RWPE2 (cell line): Measurements from ENCODE around the gene CTCFL.

Experiments
- ATAC-seq: fragments of 200-7000 bp; cut with Tn5 transposase; 3 replicates; pipeline ENCODE4 v1.9.1; 2021; ENCODE audit warnings: low read depth
- DNase-seq: peaks from one replicate; pipeline ENCODE4 v3.0.0-alpha.2; 2020; ENCODE audit warnings: low spot score
- H3K27ac ChIP-seq: fragments of 450-650 bp; 2 replicates; pipeline ENCODE4 v1.5.1; 2017; ENCODE audit warnings: mild to moderate bottlenecking; ENCODE audit not compliant: poor library complexity, severe bottlenecking
- H3K27me3 ChIP-seq: fragments of 250-450 bp; sonication (Bioruptor Pico); 2 replicates; pipeline ENCODE4 v1.5.1; 2021; ENCODE audit warnings: mild to moderate bottlenecking, moderate library complexity; ENCODE audit not compliant: insufficient read depth, poor library complexity, severe bottlenecking
- H3K36me3 ChIP-seq: fragments of 250-450 bp; sonication (Bioruptor Pico); 2 replicates; pipeline ENCODE4 v1.5.1; 2020; ENCODE audit warnings: low read depth, mild to moderate bottlenecking, moderate library complexity
- H3K4me1 ChIP-seq: fragments of 250-450 bp; sonication (Bioruptor Pico); 2 replicates; pipeline ENCODE4 v1.5.1; 2021; ENCODE audit warnings: mild to moderate bottlenecking, moderate library complexity; ENCODE audit not compliant: insufficient read depth, poor library complexity, severe bottlenecking
- H3K4me3 ChIP-seq: fragments of 250-450 bp; sonication (Bioruptor Pico); 2 replicates; pipeline ENCODE4 v1.5.1; 2021; ENCODE audit warnings: mild to moderate bottlenecking, moderate library complexity; ENCODE audit not compliant: severe bottlenecking
- H3K9me3 ChIP-seq: fragments of 250-450 bp; sonication (Bioruptor Pico); 2 replicates; pipeline ENCODE4 v1.5.1; 2021; ENCODE audit warnings: mild to moderate bottlenecking, moderate library complexity; ENCODE audit not compliant: severe bottlenecking
- TF ChIP-seq, protein P1 (sequence below): fragments of 450-650 bp; IDR thresholded peaks from one replicate; pipeline ENCODE4 v1.5.1; 2017; ENCODE audit warnings: mild to moderate bottlenecking, moderate library complexity; ENCODE audit not compliant: poor library complexity, severe bottlenecking

The CTCFL gene

DNA sequence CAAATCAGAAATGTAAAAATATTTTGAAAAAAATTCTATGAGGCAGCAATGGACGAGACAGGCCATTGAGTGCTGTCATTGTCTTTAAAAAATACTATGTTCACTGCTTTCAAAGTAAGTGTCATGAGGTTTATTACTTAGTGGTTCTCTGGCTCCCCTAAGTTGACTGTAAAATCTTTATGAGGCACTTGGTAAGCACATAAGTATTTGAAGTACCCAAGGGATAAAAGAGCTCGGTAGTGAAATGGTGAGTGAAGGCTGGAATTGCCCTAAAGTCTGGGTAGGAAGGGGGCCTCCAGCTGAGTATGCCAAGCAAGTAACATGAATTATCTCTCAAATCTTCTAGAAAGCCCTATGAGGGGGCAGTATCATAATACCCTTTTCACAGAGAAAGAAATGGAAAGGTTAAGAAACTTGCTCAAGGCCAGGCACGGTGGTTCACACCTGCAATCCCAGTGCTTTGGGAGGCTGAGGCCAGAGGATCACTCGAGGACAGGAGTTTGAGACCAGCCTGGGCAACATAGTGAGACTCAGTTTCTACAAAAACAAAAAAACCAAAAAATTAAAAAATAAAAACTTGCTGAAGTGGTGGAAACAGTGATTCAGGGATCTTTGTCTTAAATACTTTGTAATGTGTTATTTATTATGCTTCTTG, 5.5 kb upstream of the CTCFL start:
- TF ChIP-seq, protein P1, sequence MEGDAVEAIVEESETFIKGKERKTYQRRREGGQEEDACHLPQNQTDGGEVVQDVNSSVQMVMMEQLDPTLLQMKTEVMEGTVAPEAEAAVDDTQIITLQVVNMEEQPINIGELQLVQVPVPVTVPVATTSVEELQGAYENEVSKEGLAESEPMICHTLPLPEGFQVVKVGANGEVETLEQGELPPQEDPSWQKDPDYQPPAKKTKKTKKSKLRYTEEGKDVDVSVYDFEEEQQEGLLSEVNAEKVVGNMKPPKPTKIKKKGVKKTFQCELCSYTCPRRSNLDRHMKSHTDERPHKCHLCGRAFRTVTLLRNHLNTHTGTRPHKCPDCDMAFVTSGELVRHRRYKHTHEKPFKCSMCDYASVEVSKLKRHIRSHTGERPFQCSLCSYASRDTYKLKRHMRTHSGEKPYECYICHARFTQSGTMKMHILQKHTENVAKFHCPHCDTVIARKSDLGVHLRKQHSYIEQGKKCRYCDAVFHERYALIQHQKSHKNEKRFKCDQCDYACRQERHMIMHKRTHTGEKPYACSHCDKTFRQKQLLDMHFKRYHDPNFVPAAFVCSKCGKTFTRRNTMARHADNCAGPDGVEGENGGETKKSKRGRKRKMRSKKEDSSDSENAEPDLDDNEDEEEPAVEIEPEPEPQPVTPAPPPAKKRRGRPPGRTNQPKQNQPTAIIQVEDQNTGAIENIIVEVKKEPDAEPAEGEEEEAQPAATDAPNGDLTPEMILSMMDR, result no peak
- H3K36me3 ChIP-seq, result no peaks in the 10 kb centered on the region
- no peak overlapping the region for H3K4me3 ChIP-seq
- ATAC-seq, result no peak
- peaks cover 35% of the 10 kb centered on the region for H3K27me3 ChIP-seq
- no peaks in the 10 kb centered on the region for H3K9me3 ChIP-seq
- no peak overlapping the region for H3K27ac ChIP-seq
- H3K4me1 ChIP-seq, result no peaks in the 10 kb centered on the region
- no peak for DNase-seq

DNA sequence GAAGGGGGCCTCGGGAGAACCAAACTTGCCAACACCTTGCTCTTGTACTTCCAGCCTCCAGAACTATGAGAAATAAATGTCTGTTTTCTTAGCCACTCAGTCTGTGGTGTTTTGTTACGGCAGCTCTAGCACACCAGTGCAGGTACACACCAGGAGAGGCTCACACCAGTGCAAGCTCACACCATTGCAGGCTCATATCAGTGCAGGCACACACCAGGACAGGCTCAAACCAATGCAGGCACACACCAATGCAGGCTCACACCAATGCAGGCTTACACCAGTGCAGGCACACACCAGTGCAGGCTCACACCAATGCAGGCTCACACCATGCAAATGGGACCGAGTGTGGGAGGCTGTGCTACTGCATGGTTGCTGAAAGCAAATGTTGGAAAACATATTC, 4.9 kb upstream of the CTCFL start:
- Histone ChIP-seq H3K4me3 (no peak overlapping the region), H3K36me3 (no peaks in the 10 kb centered on the region), H3K9me3 (no peaks in the 10 kb centered on the region), H3K27me3 (peaks cover 29% of the 10 kb centered on the region), H3K4me1 (no peaks in the 10 kb centered on the region), H3K27ac (no peak overlapping the region)
- ATAC-seq (peak; percentile 22; the same call in 2 of the 3 replicates), DNase-seq (no peak)
- TF ChIP-seq, protein P1, result no peak

DNA sequence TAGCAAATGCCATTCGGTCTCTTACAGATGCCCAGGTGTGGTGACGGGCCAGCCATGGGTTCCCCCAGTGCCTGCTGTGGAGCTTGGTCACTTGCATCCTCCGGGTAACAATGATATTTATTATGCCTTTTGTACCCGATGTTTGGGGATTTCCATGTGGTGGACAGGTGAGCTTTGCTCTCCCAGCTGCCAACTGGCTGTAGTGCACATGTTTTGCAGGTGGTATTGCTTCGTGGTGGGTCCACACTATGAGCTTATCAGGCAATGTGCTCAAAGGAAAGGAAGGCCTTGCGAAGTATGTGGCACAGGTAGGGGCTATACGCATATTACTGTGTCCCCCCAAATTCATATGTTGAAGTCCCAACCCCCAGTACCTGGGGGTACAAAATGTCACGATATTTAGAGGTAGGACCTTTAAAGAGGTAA, 4.2 kb upstream of the CTCFL start:
- DNase-seq (no peak), ATAC-seq (no peak; the same call in 1 of the 3 replicates)
- TF ChIP-seq, protein P1, result no peak
- no peaks in the 10 kb centered on the region for H3K9me3 ChIP-seq
- H3K36me3 ChIP-seq, result no peaks in the 10 kb centered on the region
- H3K27me3 ChIP-seq, result peaks cover 27% of the 10 kb centered on the region
- no peaks in the 10 kb centered on the region for H3K4me1 ChIP-seq
- no peak overlapping the region for H3K27ac ChIP-seq
- H3K4me3 ChIP-seq, result no peak overlapping the region

DNA sequence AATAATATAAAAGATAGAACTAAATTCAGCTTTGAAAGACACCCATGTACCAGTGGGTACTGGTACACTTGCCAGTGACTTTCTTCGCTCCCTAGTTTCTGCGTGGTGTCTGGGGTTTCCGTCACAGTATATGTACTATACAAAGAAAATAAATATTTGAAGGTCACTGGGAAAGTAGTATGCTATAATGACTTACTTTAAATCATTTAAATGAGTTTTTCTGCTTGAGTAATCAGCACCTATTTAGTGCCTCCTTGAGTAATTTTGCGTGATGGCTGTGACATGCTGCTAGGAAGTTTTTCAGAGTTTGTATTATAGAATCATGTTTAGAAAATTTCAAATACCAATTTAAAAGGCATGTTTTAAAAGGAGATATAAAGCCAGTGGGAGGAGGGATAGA, 3.2 kb upstream of the CTCFL start:
- no peaks in the 10 kb centered on the region for H3K9me3 ChIP-seq
- no peak for DNase-seq
- no peak overlapping the region for H3K4me3 ChIP-seq
- TF ChIP-seq, protein P1, result no peak
- no peaks in the 10 kb centered on the region for H3K4me1 ChIP-seq
- H3K36me3 ChIP-seq, result no peaks in the 10 kb centered on the region
- ATAC-seq, result no peak
- no peak overlapping the region for H3K27ac ChIP-seq
- peaks cover 22% of the 10 kb centered on the region for H3K27me3 ChIP-seq

DNA sequence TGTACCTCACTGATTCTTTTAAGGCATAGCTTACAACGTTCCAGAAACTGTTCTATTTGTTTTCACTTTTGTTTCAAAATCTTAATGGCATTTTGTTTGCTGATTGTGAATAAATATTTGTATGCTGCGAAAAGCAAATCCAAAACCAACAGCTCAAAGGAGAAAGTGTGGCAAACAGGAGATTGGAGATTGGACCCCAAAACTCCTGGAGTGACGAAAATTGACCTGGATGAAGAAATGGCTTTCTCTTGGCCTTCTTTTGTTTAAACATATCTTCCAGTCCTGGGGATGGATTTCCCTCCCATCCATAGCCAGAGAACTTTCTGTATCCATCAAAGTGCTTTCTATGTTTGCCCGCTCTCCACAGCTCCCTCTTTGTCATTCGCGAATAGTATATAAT, 2.8 kb upstream of the CTCFL start:
- no peak for ATAC-seq
- TF ChIP-seq, protein P1, result no peak
- Histone ChIP-seq H3K4me3 (no peak overlapping the region), H3K36me3 (no peaks in the 10 kb centered on the region), H3K9me3 (no peaks in the 10 kb centered on the region), H3K4me1 (no peaks in the 10 kb centered on the region), H3K27me3 (peaks cover 18% of the 10 kb centered on the region), H3K27ac (no peak overlapping the region)
- DNase-seq, result no peak
